Muscle of arm (tissue), 12 donors: ENCODE data around the gene CTSF. TPM values are rescaled to one million over a fixed set of nuclear protein-coding genes. Genes with fewer than 3 reads are reported as not detected.
"Not testable (repeated sequence)": the region's sequence is repeated elsewhere in the genome, so short reads cannot be mapped to it uniquely, and the experiment has no call there.

Experiments
- DNase-seq: peaks from one replicate; pipeline ENCODE4 v3.0.0-alpha.2; 2013
- polyA plus RNA-seq, 12 donors: library from polyadenylated mRNA; unstranded; fragments of 120-200 nt; gene quantifications; one replicate each; pipeline ENCODE4 v1.2.1, GENCODE V29; 2013; ENCODE audit not compliant: insufficient read length in 12 of 12

CTSF gene
- polyA plus RNA-seq, 12 donors = 23.6 to 41.0 (median 29.6) TPM; not detected in 1

DNA sequence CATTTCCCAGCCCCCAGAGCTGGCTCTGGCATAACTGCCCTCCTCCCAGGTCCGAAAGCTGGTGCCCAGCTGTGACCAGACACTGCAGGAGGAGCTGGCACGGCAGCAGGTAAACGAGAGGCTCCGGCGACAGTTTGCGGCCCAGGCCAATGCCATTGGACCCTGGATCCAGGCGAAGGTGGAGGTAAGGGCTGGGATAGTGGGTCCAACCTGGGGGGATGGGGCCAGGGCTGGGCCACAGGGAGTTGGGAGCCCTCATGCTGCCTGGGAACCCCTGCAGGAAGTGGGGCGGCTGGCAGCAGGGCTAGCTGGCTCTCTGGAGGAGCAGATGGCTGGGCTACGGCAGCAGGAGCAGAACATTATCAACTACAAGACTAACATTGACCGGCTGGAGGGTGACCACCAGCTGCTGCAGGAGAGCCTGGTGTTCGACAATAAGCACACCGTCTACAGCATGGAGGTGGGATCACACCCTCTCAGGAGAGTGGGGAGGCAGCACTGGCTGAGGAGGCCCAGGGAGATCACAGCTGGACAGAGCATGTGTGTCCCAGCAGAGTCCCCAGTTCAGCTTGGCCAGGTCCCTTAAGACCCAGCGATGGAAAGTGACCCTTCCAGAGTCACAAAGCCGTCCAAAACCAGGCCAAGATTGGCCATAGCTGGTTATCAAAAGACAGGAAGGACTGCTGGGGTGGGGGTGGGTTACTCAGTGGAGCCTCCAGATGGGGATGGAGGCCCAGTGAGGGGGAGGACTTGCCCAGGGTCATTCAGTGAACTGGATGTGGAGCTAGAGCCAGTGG is 7.0 kb downstream of the CTSF start:
- no peak for DNase-seq

DNA sequence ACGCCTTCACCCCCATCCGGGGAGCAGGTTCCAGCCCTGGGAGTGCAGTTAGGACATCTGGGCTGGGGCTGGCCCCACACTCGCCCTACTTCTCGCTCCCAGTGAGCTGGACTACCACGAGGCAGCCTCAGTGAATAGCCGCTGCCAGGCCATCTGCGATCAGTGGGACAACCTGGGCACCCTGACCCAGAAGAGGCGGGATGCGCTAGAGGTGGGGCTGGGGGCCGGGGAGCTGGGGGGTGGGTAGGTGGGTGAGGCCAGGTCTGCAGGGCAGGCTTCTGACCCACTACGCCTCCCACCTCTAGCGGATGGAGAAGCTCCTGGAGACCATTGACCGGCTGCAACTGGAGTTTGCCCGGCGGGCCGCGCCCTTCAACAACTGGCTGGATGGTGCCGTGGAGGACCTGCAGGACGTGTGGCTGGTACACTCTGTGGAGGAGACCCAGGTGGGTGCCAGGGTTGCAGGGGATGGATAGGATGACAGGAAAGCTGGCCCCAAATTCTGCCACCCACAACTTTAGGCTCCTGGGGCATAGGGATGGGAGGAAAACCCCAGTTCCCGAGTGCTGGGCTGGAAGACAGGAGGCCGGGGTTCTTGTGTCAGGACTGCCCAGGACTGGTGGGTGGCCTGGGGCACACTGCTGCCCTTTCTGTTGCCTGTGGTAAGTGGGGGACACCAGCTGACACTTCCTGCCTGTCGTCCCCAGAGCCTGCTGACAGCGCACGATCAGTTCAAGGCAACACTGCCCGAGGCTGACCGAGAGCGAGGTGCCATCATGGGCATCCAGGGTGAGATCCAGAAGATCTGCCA is 8.3 kb downstream of the CTSF start:
- no peak for DNase-seq

DNA sequence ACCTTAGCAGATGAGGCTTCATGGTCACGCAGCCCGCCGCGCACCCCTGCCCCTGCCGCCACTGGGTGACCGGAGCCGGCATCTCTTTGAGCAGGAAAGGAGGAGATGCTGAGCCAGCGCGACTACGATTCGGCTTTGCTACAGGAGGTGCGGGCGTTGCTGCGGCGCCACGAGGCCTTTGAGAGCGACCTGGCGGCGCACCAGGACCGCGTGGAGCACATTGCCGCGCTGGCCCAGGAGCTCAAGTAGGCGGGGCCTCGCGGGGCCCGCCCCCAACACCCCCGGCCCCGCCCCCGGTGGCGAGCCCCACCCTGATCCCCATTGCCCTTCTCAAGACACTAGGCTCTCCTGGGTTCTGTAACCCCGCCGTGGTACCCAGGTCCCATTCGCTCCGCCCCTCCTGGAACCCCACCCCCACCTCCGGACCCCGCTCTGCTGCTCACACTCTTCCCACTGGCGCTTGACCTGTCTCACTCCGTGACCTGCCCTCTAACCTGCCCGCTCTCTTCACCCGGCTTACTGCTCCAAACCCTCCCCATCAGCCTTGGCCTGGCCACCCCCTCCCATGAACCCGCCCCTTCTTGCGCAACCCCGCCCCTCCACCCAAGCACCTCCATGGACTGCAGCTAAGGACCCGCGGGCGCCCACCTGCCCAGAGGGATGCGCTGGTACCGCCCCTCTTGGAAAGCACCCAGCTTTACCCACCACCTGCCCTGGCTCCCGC is 9.1 kb downstream of the CTSF start:
- no peak for DNase-seq

DNA sequence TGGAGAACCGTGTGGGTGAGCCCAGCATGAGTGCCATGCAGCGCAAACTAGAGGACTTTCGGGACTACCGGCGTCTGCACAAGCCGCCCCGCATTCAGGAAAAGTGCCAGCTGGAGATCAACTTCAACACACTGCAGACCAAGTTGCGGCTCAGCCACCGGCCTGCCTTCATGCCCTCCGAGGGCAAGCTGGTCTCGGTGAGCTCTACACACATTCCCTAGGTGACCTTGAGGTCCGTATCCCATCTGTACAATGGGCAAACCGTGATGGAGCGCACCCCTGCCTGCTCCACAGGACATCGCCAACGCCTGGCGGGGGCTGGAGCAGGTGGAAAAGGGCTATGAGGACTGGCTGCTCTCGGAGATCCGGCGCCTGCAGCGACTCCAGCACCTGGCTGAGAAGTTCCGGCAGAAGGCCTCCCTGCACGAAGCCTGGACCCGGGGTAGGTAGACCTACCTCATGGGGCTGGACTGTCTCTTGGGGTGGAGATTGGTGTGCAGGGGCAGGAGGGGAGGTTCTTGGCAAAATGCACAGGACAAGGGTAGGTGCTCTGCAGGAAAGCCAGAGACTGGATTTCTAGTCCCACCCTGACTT is 10.6 kb downstream of the CTSF start:
- DNase-seq = no peak

DNA sequence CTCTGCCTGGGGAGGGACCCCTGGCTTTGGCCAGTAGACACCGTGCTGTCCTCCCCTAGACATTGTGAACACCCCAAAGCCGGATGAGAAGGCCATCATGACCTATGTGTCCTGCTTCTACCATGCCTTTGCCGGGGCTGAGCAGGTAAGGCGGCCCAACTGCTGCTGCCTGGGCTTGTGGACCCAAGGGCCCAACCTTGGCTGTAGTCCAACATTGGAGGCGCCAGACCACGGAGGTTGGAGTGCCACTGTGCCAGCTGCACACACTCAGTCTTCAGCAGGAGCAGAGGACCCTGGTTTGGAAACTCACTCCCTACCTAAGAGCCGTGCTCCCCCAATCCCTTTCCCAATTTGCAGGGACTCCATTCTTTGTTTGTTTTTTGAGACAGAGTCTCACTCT is 12.3 kb downstream of the CTSF start:
- no peak for DNase-seq

DNA sequence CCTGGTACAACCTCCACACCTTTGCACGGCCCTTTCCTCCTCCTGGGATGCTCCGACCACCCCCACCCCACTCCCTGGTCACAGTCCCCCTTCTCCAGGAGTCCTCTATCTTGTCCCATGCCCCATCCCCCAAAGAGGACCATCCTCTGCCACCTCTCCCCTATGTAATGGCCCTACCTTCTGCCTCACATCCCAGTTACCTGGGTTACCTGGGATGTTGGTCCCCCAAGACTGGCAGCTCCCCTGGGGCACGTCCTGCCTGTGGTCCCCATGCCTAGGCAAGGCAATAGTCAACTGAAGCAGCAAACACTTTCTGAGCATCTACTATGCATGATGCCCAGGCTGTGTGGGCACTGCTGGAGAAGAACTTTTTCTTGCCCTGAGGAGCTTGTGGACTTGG is 13.0 kb downstream of the CTSF start:
- no peak for DNase-seq

DNA sequence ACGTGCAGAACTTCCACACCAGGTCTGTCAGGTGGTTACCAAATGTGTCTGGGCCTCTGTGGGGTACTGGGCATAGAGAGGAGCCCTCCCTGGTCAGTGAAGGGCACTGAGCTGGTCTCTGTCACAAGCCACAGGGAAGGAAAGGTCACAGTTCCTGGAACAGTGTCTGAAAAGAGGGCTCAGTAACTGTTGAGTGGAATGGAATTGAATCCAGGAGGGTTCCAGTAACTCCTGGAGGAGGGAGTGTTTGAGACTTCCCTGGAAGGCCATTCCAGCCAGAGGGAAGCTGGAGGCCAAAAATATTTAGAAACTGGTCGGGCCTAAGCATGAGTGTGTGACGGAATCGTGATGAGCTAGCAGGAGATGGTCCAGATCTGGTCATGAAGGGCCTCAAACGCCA is 13.8 kb downstream of the CTSF start:
- DNase-seq = no peak

DNA sequence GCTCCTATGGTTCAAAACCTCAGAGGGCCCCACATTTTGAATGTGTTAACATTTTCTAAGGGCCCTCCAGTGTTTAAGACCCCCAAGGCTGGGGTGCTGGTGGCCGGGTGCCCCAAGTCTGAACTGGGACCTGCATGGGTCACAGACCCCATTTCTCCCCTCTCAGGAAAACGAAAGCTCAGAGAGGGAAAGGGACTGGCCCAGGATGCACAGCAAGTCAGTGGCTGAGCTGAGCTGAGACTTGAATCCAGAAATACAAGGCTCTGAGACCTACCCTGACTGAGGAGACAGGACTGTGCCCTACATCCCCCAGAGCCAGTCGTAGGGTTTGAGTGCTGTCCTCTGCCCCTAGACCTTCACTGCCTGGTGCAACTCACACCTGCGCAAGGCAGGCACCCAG is 17.5 kb downstream of the CTSF start:
- no peak for DNase-seq

DNA sequence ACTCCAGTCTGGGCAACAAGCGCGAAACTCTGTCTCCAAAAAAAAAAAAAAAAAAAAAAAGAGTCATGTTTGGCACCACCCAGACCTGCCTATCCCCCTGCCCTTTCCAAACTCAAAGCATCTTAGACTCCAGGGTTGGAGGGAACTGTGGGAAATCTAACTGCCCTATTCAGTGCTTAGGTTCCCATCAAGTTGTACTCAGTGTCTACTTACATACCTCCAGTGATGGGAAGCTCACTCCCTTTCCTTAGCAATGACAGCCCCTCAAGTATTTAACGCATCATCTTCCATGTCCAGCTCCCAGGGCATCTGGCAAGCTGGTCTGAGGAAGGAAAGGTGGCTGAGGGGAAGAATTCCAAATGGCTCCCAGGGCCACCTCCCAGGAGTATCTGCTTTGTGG is 18.7 kb downstream of the CTSF start:
- no peak for DNase-seq

DNA sequence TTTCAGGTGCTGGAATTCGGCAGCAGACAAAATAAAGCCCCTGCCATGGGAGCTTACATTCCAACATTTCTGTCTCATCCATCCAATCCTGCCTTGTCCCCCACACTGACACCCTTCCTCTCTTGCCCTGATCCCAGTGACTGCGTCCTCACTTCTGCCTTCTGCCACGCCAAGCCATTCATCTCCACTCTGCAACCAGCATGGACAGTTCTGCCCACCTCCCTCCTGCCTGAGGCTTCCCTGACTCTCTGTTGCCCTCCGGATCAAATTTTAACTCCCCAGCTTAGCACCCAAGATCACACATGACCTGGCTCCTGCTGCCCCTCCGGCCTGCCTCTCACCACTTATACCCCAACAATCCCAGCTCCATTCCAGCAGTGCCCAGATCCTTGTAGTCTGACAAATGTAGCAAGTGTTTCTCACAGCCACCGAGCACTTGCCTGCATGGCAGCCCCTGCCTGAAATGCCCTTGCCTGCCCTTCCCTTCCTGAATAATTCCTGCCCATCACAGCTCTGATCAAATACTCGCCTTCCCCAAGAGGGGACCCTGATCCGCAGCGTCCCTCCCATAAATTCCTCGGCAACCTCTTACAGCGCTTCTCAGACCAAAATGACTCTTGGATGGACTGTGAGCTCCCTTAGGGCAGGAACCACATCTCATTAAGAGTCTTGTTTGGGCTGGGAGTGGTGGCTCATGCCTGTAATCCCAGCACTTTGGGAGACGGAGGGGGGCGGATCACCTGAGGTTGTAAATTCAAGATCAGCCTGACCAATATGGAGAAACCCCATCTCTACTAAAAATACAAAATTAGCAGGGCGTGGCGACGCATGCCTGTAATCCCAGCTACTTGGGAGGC is 19.4 kb downstream of the CTSF start:
- DNase-seq = no peak

DNA sequence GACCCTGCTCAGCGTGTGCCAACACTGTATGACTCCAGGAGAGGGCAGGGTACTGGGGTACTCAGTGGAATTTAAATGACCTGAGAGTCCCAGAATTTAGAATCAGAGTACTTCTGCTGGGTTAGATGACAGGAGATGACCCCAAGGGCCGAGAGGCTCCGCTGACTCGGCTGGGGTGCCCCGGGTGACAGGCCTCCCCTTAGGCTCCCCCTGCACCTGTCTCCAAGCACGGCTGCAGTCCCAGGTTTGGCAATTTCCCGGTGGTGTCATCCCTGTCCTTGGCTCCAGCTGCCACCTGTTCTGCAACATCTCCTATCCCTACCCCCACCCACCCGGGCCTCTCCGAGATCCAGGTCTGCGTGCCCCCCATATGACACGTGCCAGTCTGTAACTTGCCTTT is 20.4 kb downstream of the CTSF start:
- no peak for DNase-seq

DNA sequence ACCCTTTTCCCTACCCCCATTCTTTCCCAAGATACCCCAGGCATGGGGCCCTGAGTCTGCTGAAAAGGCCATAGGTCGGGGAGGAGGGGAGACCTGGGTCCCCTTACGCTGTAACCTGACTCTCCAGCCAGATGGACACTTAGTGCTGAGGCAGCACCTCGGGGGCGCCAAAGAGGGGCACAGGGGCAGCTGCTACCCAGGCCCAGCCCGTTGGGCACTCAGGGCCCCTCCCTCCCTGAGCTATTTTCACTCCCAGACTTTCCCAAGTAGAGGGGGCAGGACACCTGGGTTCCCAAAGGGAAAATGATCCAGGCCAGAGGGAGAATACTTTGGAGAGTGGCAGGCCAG is 20.8 kb downstream of the CTSF start:
- DNase-seq = no peak

DNA sequence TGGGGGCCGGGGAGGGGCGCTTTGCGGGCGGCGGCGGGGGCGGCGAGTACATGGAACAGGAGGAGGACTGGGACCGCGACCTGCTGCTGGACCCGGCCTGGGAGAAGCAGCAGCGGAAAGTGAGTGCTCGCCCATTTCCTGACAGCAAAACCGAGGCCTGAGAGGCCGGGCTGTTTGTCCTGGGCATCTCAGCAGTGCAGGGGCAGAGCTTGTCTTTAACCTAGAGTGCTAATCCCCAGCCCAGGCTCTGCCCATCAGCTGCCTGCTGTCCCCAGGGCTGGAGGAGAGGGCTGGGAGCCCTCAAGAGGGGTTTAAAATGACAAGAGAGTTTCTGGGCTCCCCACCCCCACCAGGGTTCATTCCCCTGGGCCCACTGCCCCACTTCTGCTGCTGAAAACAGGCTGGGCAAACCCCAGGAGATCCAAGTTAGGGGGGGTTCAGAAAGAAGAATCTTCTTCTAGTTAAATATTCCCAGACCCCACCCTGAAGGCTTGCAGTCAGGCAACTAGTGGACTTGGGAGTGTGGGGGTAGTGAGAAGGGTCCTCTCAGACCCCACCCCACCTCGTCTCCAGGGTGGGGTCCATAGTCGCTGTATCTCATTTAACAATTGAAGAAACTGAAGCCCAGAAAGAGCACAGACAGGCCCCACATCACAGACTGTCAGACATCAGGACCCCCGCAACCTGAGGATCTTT is 21.3 kb downstream of the CTSF start:
- DNase-seq = no peak

DNA sequence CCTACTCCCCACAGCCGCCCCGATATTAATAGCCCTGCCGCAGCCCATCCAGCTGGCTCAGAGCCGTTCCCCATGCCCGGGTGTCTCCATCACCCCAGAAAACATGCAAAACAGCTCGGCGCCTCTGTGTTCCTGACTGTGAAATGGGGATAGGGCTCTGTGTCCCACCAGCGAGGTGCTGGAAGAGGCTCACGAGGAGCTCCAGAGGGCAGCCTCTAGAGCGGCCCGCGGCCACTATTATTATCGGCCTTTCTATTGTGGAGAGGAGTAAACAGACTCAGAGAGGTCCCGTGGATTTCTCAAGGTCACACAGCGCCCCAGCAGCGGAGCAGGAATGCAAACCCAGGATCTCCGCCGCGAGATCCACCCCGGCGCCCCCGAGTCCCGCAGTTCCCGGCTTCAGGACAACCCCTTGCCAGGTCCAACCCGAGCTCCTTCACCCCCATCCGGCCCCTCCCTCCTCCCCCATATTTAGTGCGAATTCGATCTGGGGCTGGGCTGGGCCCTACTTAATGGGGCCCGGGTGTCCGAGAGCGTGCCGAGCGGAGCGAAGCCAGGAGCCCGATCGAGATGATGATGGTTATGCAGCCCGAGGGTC is 21.9 kb downstream of the CTSF start, which contains the start of gene ACTN3:
Gene ACTN3 (plus strand): TSS at position 536 of the 598 bp plus-strand sequence. CDS start 35 bp downstream, at position 571.
- DNase-seq = no peak

DNA sequence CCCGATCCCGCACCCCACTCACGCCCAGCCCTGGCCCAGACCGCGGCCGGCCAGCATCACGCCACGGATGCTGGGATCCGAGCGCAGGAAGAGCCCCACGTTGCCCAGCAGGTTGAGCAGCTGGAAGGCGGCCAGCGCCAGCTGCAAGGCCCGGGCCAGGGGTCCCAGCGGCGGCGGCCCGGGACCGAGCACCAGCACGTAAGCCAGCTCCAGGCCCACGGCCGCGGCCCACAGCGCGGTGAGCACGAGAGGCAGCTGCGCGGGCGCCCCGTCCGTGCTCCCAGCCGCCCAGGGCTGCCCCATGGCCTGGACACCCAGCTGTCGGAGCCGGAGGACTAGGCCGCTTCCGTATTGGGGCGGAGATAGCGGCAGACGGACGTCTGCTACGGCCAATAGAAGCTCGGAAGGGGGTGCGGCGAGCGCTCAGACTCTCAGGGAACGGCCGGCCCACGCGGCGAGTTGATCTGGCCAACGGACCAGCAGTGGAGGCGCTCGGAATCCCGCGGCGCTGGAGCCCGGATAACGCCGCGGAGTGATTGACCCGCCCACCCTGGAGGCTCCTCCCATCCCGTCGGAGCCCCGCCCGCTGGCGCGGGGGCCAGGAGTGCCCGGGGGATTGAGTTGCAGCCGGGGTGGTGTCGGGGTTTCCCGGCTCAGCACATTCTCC is 22.6 kb downstream of the CTSF start, which contains the start of gene ZDHHC24:
Gene ZDHHC24 (minus strand): TSS at position 348 of the 667 bp plus-strand sequence. CDS start 45 bp downstream, at position 303.
- DNase-seq = peak; percentile 95

DNA sequence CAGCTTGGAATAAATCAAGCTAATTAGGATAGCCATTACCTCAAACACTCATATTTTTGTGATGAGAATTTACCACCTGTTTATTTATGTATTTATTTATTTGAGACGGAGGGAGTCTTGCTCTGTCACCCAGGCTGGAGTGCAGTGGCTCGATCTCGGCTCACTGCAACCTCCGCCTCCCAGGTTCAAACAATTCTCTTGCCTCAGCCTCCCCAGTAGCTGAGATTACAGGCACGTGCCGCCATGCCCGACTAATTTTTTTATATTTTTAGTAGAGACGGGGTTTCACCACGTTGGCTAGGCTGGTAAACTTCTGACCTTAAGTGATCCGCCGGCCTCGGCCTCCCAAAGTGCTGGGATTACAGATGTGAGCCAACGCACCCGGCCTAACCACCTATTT is 23.5 kb downstream of the CTSF start:
- DNase-seq = not testable (repeated sequence)

DNA sequence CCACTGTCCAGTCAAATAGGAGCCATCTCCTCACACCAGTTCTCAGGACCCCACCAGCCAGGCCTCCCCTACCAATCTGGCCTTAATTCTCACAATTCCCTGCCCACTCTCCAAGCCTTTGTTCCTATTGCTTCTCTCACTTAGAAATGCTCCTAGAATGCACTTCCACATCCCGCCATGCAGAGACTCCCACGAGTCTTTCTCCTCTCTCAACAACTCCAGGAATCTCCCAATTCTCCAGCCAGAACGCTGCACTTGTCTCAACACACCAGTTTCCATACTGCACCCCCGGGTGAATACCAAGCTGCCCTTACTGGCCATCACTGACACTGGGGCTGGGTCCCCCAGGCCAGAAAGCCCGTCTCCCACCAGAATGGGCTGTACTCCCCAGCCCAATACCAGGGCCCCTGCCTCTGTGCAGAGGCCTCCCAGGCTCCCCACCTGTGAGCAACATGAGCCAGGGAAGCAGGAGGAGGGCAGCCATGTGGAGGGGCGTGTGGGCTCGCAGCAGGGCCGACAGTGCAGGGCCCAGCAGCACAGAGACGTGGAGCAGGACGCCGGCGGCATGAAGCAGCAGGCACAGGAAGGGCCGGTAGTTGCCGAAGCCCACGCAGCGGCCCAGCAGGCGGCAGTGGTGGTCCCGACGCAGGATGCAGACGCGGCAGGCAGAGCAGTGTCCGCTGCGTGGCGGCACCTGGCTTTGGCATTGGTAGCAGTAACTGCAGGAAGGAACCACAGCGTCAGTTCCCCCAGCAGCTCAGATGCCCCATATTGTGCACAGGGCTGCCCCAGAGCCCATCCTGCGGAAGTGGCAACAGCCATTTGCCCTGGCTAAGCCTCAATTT is 24.9 kb downstream of the CTSF start:
- peak; percentile 50 for DNase-seq

DNA sequence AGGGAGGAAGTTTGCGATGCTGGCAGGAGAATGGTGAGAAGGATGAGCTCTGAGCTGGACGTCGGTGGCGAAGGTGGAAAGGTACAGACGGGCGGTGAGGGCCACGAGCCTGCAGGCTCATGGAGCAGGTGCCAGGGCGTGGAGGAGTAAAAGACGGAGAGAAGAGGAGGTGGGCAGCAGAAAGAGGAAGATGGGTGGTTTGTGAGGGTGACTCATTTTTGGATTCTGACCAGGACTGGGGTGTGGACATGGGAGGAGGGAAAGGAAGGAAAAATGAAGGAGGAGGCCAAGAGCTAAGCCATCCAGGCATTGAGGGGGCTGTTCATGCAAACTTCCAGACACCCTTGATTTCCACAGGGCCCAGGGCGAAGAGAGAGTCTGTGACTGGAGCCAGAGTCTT is 26.0 kb downstream of the CTSF start:
- DNase-seq = no peak
